ENCODE results near the gene KIF9.
"Not testable (repeated sequence)": the region's sequence is repeated elsewhere in the genome, so short reads cannot be mapped to it uniquely, and the experiment has no call there.

- not testable (repeated sequence) for TF ChIP-seq POLR2A, CTCF, EP300, POLR2AphosphoS5 (IDR thresholded peaks at IDR 0.05)
Measured at GRCh38 chr3:47316151-47316550, 33.6 kb upstream of the KIF9 start.
